Hepatocyte (in vitro differentiated cells): Measurements from ENCODE around the gene BRINP3.

Experiments used
- CTCF ChIP-seq: fragments of 200-600 bp; sonication (generic); IDR thresholded peaks from 2 replicates; pipeline ENCODE4 v1.5.1; 2016; ENCODE audit warnings: antibody characterized with exemption, mild to moderate bottlenecking; ENCODE audit not compliant: poor library complexity
- EZH2 ChIP-seq: fragments of 200-600 bp; sonication (generic); IDR thresholded peaks from 2 replicates; pipeline ENCODE4 v1.6.1; 2016; ENCODE audit warnings: antibody characterized with exemption, mild to moderate bottlenecking, borderline replicate concordance
- EZH2phosphoT487 ChIP-seq: fragments of 200-600 bp; sonication (generic); IDR thresholded peaks from one replicate; pipeline ENCODE4 v1.6.1; 2018; ENCODE audit warnings: antibody characterized with exemption, mild to moderate bottlenecking, low read depth, moderate library complexity; ENCODE audit not compliant: unreplicated experiment, severe bottlenecking

GRCh38 chr1:190102757-190103326 lies 374.8 kb downstream of the BRINP3 start:
- TF ChIP-seq CTCF, result no peak
- no peak for TF ChIP-seq EZH2phosphoT487
- no peak for TF ChIP-seq EZH2
